Neural progenitor cell (in vitro differentiated cells): Measurements from ENCODE around the gene TBRG4. TPM values are rescaled to one million over a fixed set of nuclear protein-coding genes. Genes with fewer than 3 reads are reported as not detected.

Experiments used
- DNase-seq: peaks from one replicate; pipeline ENCODE4 v3.0.0-alpha.2; 2016; ENCODE audit warnings: low spot score
- H2AFZ ChIP-seq: fragments of 200-600 bp; sonication (generic); replicated peaks from 2 replicates; pipeline ENCODE4 v1.6.1; 2016; ENCODE audit warnings: antibody characterized with exemption
- H3F3A ChIP-seq: fragments of 200-600 bp; sonication (generic); 2 replicates; pipeline ENCODE4 v1.6.1; 2016; ENCODE audit warnings: antibody characterized with exemption, low read depth
- H3K27ac ChIP-seq: fragments of 200-600 bp; sonication (generic); 2 replicates; pipeline ENCODE4 v1.5.1; 2016; ENCODE audit warnings: mild to moderate bottlenecking
- H3K27me3 ChIP-seq: fragments of 200-600 bp; sonication (generic); 2 replicates; pipeline ENCODE4 v1.6.1; 2016; ENCODE audit warnings: mild to moderate bottlenecking, moderate library complexity
- H3K36me3 ChIP-seq: fragments of 200-600 bp; sonication (generic); 2 replicates; pipeline ENCODE4 v1.5.1; 2016
- H3K4me1 ChIP-seq: fragments of 200-600 bp; sonication (generic); 2 replicates; pipeline ENCODE4 v1.6.1; 2016; ENCODE audit warnings: mixed run types
- H3K4me2 ChIP-seq: fragments of 200-600 bp; sonication (generic); 2 replicates; pipeline ENCODE4 v1.6.1; 2016
- H3K4me3 ChIP-seq: fragments of 200-600 bp; sonication (generic); 2 replicates; pipeline ENCODE4 v1.5.1; 2016
- H3K79me2 ChIP-seq: fragments of 200-600 bp; sonication (generic); 2 replicates; pipeline ENCODE4 v1.6.1; 2016; ENCODE audit warnings: low read depth
- H3K9ac ChIP-seq: fragments of 200-600 bp; sonication (generic); 2 replicates; pipeline ENCODE4 v1.6.1; 2016
- H3K9me3 ChIP-seq: fragments of 200-600 bp; sonication (generic); 2 replicates; pipeline ENCODE4 v1.5.1; 2016; ENCODE audit warnings: low read depth
- H4K20me1 ChIP-seq: fragments of 200-600 bp; sonication (generic); 2 replicates; pipeline ENCODE4 v1.6.1; 2016; ENCODE audit warnings: low read depth
- H3K27ac Mint-ChIP-seq: 3 replicates; pipeline ENCODE4 v1.8.0; 2021; ENCODE audit warnings: mixed read lengths
- H3K27me3 Mint-ChIP-seq: 2 replicates; pipeline ENCODE4 v1.8.0; 2022; ENCODE audit warnings: low read depth, mild to moderate bottlenecking, inconsistent platforms, moderate library complexity, mixed read lengths; ENCODE audit not compliant: insufficient read depth
- H3K36me3 Mint-ChIP-seq: 3 replicates; pipeline ENCODE4 v1.8.0; 2021; ENCODE audit warnings: mixed read lengths
- H3K4me1 Mint-ChIP-seq: 3 replicates; pipeline ENCODE4 v1.8.0; 2021; ENCODE audit warnings: mixed read lengths
- H3K4me3 Mint-ChIP-seq: 3 replicates; pipeline ENCODE4 v1.8.0; 2021; ENCODE audit warnings: mild to moderate bottlenecking, moderate library complexity, mixed read lengths
- H3K9me3 Mint-ChIP-seq: 3 replicates; pipeline ENCODE4 v1.8.0; 2020; ENCODE audit warnings: mixed read lengths
- EZH2 ChIP-seq: fragments of 200-600 bp; sonication (generic); IDR thresholded peaks from 2 replicates; pipeline ENCODE4 v1.6.1; 2017; ENCODE audit warnings: antibody characterized with exemption, mild to moderate bottlenecking, moderate library complexity
- EZH2phosphoT487 ChIP-seq: fragments of 200-600 bp; sonication (generic); IDR thresholded peaks from 2 replicates; pipeline ENCODE4 v1.6.1; 2017; ENCODE audit warnings: antibody characterized with exemption
- total RNA-seq: library from RNA; depleted of rRNA; stranded (reverse); fragments of >200 nt; gene quantifications from 2 replicates; pipeline ENCODE4 v1.2.3, GENCODE V29; 2015; ENCODE audit warnings: low replicate concordance
- TF ChIP-seq, protein P1 (sequence below): fragments of 200-600 bp; sonication (generic); IDR thresholded peaks from 2 replicates; pipeline ENCODE4 v1.5.1; 2017; ENCODE audit warnings: antibody characterized with exemption, mild to moderate bottlenecking

TBRG4 gene
- total RNA-seq, 1 donor from 2014 or later = 32.2 TPM

DNA sequence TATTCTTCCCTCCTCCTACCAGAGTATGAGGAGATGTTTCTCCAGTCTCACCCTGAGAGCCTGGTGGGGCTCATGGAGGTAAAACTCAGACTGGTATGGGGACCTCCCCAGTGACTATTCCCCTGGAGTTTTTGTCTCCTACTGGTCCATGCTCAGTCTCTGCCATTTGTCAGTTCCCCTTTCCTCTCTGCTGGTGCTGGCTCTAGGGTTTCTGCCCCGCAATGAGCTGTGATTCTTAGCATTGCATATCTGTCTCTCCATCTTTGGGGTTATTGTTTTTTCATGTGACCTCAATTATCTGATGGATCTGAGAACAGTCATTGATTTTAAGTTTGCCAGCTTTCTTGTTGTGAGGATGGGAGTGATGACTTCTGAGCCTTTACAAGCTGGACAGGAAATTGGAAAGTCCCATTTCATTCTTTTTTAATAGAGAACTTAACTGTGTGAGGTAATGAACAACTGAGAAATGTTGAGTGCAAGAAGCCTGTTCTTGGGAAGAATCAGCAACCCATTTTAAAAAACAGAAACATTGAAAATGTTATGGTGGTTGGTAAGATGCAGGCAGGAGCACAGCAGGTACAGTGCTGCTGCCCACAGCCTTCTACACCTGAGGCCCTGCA, 49.6 kb downstream of the TBRG4 start:
- Mint-ChIP-seq H3K4me1 (no peaks in the 10 kb centered on the region), H3K36me3 (peaks cover 9% of the 10 kb centered on the region)

DNA sequence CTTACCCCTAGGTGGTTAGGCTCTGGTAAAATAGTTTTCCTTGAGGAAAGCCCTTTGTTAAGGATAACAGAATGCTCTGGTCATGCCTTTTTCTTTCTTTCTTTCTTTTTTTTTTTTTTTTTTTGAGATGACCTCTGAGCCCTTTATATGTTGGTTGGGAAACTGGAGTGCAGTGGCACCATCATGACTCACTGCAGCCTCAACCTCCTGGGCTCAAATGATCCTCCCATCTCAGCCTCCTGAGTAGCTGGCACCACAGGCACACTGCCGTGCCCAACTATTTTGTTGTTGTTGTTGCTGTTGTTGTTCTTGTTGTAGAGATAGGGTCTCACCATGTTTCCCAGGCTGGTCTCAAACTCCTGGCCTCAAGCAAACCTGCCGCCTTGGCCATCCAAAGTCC, 50.1 kb downstream of the TBRG4 start:
- H3K79me2 ChIP-seq = peaks cover 18% of the 10 kb centered on the region
- H3K9me3 Mint-ChIP-seq = no peaks in the 10 kb centered on the region

More for the DNA sequence above, 49.6 kb downstream of the TBRG4 start:
- Histone ChIP-seq H3K79me2 (peaks cover 18% of the 10 kb centered on the region), H3F3A (no peaks in the 10 kb centered on the region), H3K9ac (no peak overlapping the region), H3K4me2 (no peak overlapping the region), H3K27me3 (no peaks in the 10 kb centered on the region), H3K36me3 (no peaks in the 10 kb centered on the region), H4K20me1 (peaks cover 18% of the 10 kb centered on the region), H3K4me1 (no peaks in the 10 kb centered on the region), H3K4me3 (no peak overlapping the region), H3K27ac (no peak overlapping the region), H2AFZ (no peak overlapping the region), H3K9me3 (no peaks in the 10 kb centered on the region)
- DNase-seq = no peak
- H3K27me3 Mint-ChIP-seq = peaks cover 2% of the 10 kb centered on the region
- no peak overlapping the region for H3K27ac Mint-ChIP-seq
- no peak overlapping the region for H3K4me3 Mint-ChIP-seq
- H3K9me3 Mint-ChIP-seq = no peaks in the 10 kb centered on the region
- TF ChIP-seq EZH2phosphoT487 = no peak
- no peak for TF ChIP-seq EZH2
- TF ChIP-seq, protein P1, sequence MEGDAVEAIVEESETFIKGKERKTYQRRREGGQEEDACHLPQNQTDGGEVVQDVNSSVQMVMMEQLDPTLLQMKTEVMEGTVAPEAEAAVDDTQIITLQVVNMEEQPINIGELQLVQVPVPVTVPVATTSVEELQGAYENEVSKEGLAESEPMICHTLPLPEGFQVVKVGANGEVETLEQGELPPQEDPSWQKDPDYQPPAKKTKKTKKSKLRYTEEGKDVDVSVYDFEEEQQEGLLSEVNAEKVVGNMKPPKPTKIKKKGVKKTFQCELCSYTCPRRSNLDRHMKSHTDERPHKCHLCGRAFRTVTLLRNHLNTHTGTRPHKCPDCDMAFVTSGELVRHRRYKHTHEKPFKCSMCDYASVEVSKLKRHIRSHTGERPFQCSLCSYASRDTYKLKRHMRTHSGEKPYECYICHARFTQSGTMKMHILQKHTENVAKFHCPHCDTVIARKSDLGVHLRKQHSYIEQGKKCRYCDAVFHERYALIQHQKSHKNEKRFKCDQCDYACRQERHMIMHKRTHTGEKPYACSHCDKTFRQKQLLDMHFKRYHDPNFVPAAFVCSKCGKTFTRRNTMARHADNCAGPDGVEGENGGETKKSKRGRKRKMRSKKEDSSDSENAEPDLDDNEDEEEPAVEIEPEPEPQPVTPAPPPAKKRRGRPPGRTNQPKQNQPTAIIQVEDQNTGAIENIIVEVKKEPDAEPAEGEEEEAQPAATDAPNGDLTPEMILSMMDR = no peak

DNA sequence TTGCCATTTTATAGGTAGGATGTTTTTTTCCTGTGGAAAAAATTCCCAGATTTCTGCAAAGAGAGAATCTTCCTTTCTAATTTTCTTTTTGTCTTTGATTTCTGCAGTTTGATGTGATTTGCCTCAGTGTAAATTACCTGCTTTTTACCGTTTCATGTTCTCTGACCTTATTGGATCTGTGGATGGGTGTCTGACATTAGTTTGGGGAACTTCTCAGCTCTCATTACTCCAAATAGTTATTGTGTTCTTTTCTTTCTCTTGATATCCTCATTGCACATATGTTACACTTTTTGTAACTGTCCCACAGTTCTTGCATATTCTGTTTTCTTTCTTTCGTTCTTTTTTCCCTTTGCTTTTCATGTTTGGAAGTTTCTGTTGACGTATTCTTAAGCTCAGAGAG, 51.2 kb downstream of the TBRG4 start:
- peaks cover 14% of the 10 kb centered on the region for H3K36me3 Mint-ChIP-seq
- peaks cover 1% of the 10 kb centered on the region for H3K27me3 Mint-ChIP-seq
- Histone ChIP-seq H3K4me2 (no peak overlapping the region), H3F3A (no peaks in the 10 kb centered on the region), H3K4me3 (no peak overlapping the region), H3K27ac (no peak overlapping the region), H3K4me1 (no peaks in the 10 kb centered on the region), H3K9me3 (no peaks in the 10 kb centered on the region), H3K27me3 (no peaks in the 10 kb centered on the region), H4K20me1 (peaks cover 18% of the 10 kb centered on the region), H3K79me2 (peaks cover 18% of the 10 kb centered on the region), H2AFZ (no peak overlapping the region), H3K36me3 (no peaks in the 10 kb centered on the region), H3K9ac (no peak overlapping the region)
- TF ChIP-seq EZH2phosphoT487 = no peak
- no peak for TF ChIP-seq EZH2
- TF ChIP-seq, protein P1 = no peak
- no peaks in the 10 kb centered on the region for H3K4me1 Mint-ChIP-seq
- no peak overlapping the region for H3K4me3 Mint-ChIP-seq
- no peak for DNase-seq
- H3K27ac Mint-ChIP-seq = no peak overlapping the region
- no peaks in the 10 kb centered on the region for H3K9me3 Mint-ChIP-seq

More for the DNA sequence above, 50.1 kb downstream of the TBRG4 start:
- Histone ChIP-seq H3K9ac (no peak overlapping the region), H3K4me3 (no peak overlapping the region), H3K4me2 (no peak overlapping the region), H2AFZ (no peak overlapping the region), H3K9me3 (no peaks in the 10 kb centered on the region), H3K27ac (no peak overlapping the region), H3F3A (no peaks in the 10 kb centered on the region), H3K27me3 (no peaks in the 10 kb centered on the region), H4K20me1 (peaks cover 18% of the 10 kb centered on the region), H3K4me1 (no peaks in the 10 kb centered on the region), H3K36me3 (no peaks in the 10 kb centered on the region)
- no peak for DNase-seq
- Mint-ChIP-seq H3K4me1 (no peaks in the 10 kb centered on the region), H3K27ac (no peak overlapping the region), H3K4me3 (no peak overlapping the region), H3K27me3 (peaks cover 2% of the 10 kb centered on the region), H3K36me3 (peaks cover 9% of the 10 kb centered on the region)
- TF ChIP-seq EZH2phosphoT487 (no peak), EZH2 (no peak)
- TF ChIP-seq, protein P1 = no peak
